Osteocyte (in vitro differentiated cells): ENCODE measurements around the gene USF2. TPM values are rescaled to one million over a fixed set of nuclear protein-coding genes. Genes with fewer than 3 reads are reported as not detected.

Experiments used
- DNase-seq: peaks from one replicate; pipeline ENCODE4 v3.0.0; 2021; ENCODE audit warnings: mixed read lengths; ENCODE audit not compliant: unreplicated experiment; ENCODE audit errors: extremely low spot score
- H3K27ac Mint-ChIP-seq: one replicate; pipeline ENCODE4 v1.8.0; 2021; ENCODE audit warnings: mild to moderate bottlenecking, mixed read lengths; ENCODE audit not compliant: unreplicated experiment
- H3K27me3 Mint-ChIP-seq: one replicate; pipeline ENCODE4 v1.8.0; 2021; ENCODE audit warnings: mixed read lengths; ENCODE audit not compliant: unreplicated experiment
- H3K36me3 Mint-ChIP-seq: one replicate; pipeline ENCODE4 v1.8.0; 2021; ENCODE audit warnings: mixed read lengths; ENCODE audit not compliant: unreplicated experiment
- H3K4me1 Mint-ChIP-seq: one replicate; pipeline ENCODE4 v1.8.0; 2021; ENCODE audit warnings: mixed read lengths; ENCODE audit not compliant: unreplicated experiment
- H3K4me3 Mint-ChIP-seq: one replicate; pipeline ENCODE4 v1.8.0; 2021; ENCODE audit warnings: mild to moderate bottlenecking, moderate library complexity, mixed read lengths; ENCODE audit not compliant: unreplicated experiment
- H3K9me3 Mint-ChIP-seq: one replicate; pipeline ENCODE4 v1.8.0; 2021; ENCODE audit warnings: mixed read lengths; ENCODE audit not compliant: unreplicated experiment
- CTCF ChIP-seq: fragments of 200-600 bp; sonication (generic); IDR thresholded peaks from 2 replicates; pipeline ENCODE4 v1.5.0; 2021; ENCODE audit warnings: antibody characterized with exemption, mild to moderate bottlenecking, moderate library complexity
- total RNA-seq: library from RNA; stranded (reverse); gene quantifications from 2 replicates; pipeline ENCODE4 v1.2.1, GENCODE V29; 2021

The USF2 gene
- total RNA-seq, 1 donor from 2014 or later: 112 TPM

GRCh38 chr19:35316560-35316959 lies 47.8 kb downstream of the USF2 start:
- Mint-ChIP-seq H3K4me3 (no peak overlapping the region), H3K27ac (no peak overlapping the region), H3K9me3 (no peaks in the 10 kb centered on the region), H3K27me3 (no peaks in the 10 kb centered on the region), H3K4me1 (peaks cover 9% of the 10 kb centered on the region), H3K36me3 (no peaks in the 10 kb centered on the region)
- no peak for TF ChIP-seq CTCF
- DNase-seq: no peak

DNA sequence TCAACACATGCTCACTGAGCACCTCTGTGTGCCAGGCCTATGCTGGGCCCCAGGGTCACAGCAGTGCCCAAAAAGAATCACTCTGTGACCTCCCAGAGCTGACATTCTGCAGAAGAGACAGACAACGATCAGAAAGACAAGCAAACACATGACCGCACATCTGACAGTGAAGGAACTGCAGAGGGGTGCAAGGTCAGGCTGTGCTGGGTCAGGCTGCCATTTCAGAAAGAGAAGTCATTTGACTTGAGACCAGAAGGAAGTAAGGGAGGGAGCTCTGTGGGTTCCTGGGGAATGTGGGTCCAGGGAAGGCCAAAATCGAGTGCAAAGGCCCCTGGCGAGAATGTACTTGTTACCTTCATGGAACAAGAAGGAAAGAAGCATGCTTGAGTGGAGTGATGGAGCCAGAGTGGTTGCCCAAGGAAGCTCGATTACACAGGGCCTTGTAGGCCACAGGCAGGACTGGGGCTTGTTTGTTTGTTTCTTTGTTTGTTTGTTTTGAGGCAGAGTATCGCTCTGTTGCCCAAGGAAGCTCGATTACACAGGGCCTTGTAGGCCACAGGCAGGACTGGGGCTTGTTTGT lies 48.8 kb downstream of the USF2 start:
- Mint-ChIP-seq H3K27ac (no peak overlapping the region), H3K27me3 (peaks cover 3% of the 10 kb centered on the region), H3K4me1 (peaks cover 9% of the 10 kb centered on the region)

DNA sequence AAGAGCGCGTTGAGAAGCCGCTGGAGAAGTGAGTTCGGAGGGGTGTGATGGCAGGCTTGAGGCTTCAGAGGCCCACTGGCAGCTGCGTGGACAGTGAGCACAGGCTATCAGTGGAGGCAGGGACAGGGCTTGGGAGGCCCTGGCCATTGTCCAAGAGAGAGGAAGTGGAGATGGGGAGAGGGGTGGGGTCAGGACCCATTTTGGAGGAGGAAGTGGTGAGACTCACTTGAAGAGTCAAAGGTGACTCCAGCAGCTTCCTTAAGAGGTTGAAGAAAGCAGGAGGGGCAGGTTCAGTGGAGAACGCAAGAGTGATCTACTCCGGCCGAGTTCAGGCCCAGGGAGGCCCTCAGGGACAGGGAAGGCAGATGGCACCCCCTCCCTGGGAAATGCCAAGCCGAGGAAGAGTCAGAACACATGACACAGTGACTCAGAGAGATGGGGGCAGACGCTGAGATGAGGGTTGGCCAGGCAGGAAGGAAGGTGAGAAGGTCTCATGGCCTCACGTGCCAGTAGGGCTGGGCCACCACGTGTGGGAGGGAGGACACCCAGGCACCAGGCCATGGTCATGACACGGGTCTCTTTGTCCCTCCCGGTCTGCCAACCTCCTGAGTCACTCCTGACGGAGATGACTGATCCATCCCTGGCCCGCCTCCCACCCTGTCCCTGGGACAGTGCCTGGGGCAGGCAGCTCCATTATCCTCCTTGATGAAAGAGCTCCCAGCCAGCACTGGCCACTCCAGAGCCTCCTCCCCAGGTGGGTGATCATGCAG lies 50.1 kb downstream of the USF2 start:
- Mint-ChIP-seq H3K27ac (peak overlapping the region; percentile 31), H3K4me3 (no peak overlapping the region), H3K36me3 (no peaks in the 10 kb centered on the region), H3K4me1 (peaks cover 8% of the 10 kb centered on the region), H3K9me3 (no peaks in the 10 kb centered on the region), H3K27me3 (peaks cover 4% of the 10 kb centered on the region)
- no peak for TF ChIP-seq CTCF
- DNase-seq: no peak

More for the DNA sequence above, 48.8 kb downstream of the USF2 start:
- Mint-ChIP-seq H3K9me3 (no peaks in the 10 kb centered on the region), H3K36me3 (no peaks in the 10 kb centered on the region), H3K4me3 (no peak overlapping the region)
- DNase-seq: no peak
- no peak for TF ChIP-seq CTCF

GRCh38 chr19:35320065-35320713 lies 51.4 kb downstream of the USF2 start:
- H3K4me1 Mint-ChIP-seq: peaks cover 8% of the 10 kb centered on the region
- no peak overlapping the region for H3K27ac Mint-ChIP-seq
- no peaks in the 10 kb centered on the region for H3K9me3 Mint-ChIP-seq
- no peak for DNase-seq
- no peak for TF ChIP-seq CTCF
- H3K27me3 Mint-ChIP-seq: peaks cover 8% of the 10 kb centered on the region
- H3K36me3 Mint-ChIP-seq: no peaks in the 10 kb centered on the region
- no peak overlapping the region for H3K4me3 Mint-ChIP-seq

- H3K4me1 Mint-ChIP-seq: peaks cover 8% of the 10 kb centered on the region
- H3K9me3 Mint-ChIP-seq: no peaks in the 10 kb centered on the region
- peaks cover 13% of the 10 kb centered on the region for H3K27me3 Mint-ChIP-seq
- TF ChIP-seq CTCF: no peak
- no peak overlapping the region for H3K27ac Mint-ChIP-seq
- no peak for DNase-seq
- H3K36me3 Mint-ChIP-seq: no peaks in the 10 kb centered on the region
- no peak overlapping the region for H3K4me3 Mint-ChIP-seq
Measured at GRCh38 chr19:35321291-35321690, 52.5 kb downstream of the USF2 start.
